Measurements from ENCODE around the gene ZNF821. TPM values are rescaled to one million over a fixed set of nuclear protein-coding genes. Genes with fewer than 3 reads are reported as not detected.

ZNF821 gene
- polyA plus RNA-seq, 1 of the 3 experiments (the other 2 are of a cell fraction): 8.8 TPM

DNA sequence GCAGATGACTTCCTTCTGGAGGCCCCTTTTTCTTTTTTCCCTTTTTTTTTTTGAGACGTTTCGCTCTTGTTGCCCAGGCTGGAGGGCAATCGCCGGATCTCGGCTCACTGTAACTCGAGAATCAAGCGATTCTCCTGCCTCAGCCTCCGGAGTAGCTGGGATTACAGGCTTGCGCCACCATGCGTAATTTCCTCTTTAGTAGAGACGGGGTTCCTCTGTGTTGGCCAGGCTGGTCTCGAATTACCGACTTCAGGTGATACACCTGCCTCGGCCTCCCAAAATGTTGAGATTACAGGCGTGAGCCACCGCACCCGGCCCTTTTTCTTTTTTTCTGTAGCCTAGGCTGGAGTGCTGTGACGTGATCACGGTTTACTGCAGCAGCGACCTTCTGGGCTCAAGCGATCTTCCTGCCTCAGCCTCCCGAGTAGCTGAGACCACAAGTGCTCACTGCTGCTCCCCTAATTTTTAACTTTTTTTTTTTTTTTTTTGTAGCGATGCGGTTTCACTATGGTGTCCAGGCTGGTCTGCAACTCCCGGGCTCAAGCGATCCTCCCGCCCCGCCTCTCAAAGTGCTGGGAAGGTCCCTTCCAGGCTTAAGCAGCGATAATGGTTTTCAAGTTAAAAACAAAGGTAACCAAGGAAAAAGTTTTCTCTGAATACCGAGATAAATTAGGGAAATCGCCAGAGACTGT is 10.4 kb upstream of the ZNF821 start (continued):
- TF ChIP-seq NFIC (IDR thresholded peaks at IDR 0.05; ENCODE audit: borderline replicate concordance) (no peak), SMC3 (IDR thresholded peaks at IDR 0.05; ENCODE audit: low read depth, low read length) (no peak), POLR2AphosphoS5 (IDR thresholded peaks at IDR 0.05; ENCODE audit: low read depth, low read length) (no peak), GABPA (IDR thresholded peaks at IDR 0.05; ENCODE audit: low read depth) (no peak), EZH2phosphoT487 (IDR thresholded peaks at IDR 0.05; ENCODE audit: borderline replicate concordance, low read depth) (no peak)
- TF ChIP-seq, protein P1, sequence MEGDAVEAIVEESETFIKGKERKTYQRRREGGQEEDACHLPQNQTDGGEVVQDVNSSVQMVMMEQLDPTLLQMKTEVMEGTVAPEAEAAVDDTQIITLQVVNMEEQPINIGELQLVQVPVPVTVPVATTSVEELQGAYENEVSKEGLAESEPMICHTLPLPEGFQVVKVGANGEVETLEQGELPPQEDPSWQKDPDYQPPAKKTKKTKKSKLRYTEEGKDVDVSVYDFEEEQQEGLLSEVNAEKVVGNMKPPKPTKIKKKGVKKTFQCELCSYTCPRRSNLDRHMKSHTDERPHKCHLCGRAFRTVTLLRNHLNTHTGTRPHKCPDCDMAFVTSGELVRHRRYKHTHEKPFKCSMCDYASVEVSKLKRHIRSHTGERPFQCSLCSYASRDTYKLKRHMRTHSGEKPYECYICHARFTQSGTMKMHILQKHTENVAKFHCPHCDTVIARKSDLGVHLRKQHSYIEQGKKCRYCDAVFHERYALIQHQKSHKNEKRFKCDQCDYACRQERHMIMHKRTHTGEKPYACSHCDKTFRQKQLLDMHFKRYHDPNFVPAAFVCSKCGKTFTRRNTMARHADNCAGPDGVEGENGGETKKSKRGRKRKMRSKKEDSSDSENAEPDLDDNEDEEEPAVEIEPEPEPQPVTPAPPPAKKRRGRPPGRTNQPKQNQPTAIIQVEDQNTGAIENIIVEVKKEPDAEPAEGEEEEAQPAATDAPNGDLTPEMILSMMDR (IDR thresholded peaks at IDR 0.05): peak; percentile 43

GRCh38 chr16:71893888-71894228 is 9.9 kb upstream of the ZNF821 start:
- Histone ChIP-seq H2AFZ (ENCODE audit: low read depth) (peak overlapping the region; percentile 80), H3K4me1 (ENCODE audit: control insufficient read depth in 1 of 2, insufficient read depth in 2 of 2, low read depth in 1 of 2, low read length in 1 of 2) (peaks cover 5 to 6% of the 10 kb centered on the region in 2 experiments; a peak in 1 of 4 replicates), H3K4me2 (peak overlapping the region; percentile 90), H3K4me3 (ENCODE audit: low read depth in 2 of 2, low read length in 1 of 2) (peak overlapping the region; percentile 69 to 94), H3F3A (replicated peaks; ENCODE audit: insufficient read depth) (peaks cover 13% of the 10 kb centered on the region), H3K9ac (peak overlapping the region; percentile 98), H3K36me3 (replicated peaks in 1 of 2; ENCODE audit: control insufficient read depth in 1 of 2, insufficient read depth in 2 of 2, low read length in 1 of 2) (peaks cover 0 to 14% of the 10 kb centered on the region in 2 experiments), H3K79me2 (ENCODE audit: insufficient read depth) (peaks cover 35% of the 10 kb centered on the region), H4K20me1 (ENCODE audit: insufficient read depth) (peaks cover 27% of the 10 kb centered on the region), H3K27me3 (ENCODE audit: insufficient read depth) (no peaks in the 10 kb centered on the region), H3K9me3 (no peaks in the 10 kb centered on the region), H3K27ac (ENCODE audit: low read depth in 2 of 2, low read length in 1 of 2) (peak overlapping the region; percentile 89 to 94), H3K9me2 (no peaks in the 10 kb centered on the region)
- no peak for TF ChIP-seq FOSL2 (IDR thresholded peaks at IDR 0.05; ENCODE audit: borderline replicate concordance, low read depth)
- TF ChIP-seq, protein P2, sequence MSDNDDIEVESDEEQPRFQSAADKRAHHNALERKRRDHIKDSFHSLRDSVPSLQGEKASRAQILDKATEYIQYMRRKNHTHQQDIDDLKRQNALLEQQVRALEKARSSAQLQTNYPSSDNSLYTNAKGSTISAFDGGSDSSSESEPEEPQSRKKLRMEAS (IDR thresholded peaks at IDR 0.05; ENCODE audit: low read depth): no peak
- TF ChIP-seq EZH2phosphoT487 (IDR thresholded peaks at IDR 0.05; ENCODE audit: borderline replicate concordance, low read depth): no peak
- TF ChIP-seq RAD21 (IDR thresholded peaks at IDR 0.05; ENCODE audit: low read length): no peak
- TF ChIP-seq NFIC (IDR thresholded peaks at IDR 0.05; ENCODE audit: borderline replicate concordance): no peak
- TF ChIP-seq, protein P3, sequence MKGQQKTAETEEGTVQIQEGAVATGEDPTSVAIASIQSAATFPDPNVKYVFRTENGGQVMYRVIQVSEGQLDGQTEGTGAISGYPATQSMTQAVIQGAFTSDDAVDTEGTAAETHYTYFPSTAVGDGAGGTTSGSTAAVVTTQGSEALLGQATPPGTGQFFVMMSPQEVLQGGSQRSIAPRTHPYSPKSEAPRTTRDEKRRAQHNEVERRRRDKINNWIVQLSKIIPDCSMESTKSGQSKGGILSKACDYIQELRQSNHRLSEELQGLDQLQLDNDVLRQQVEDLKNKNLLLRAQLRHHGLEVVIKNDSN (IDR thresholded peaks at IDR 0.05; ENCODE audit: borderline replicate concordance, low read depth): no peak
- no peak for TF ChIP-seq TCF12 (IDR thresholded peaks at IDR 0.05)
- TF ChIP-seq, protein P4, sequence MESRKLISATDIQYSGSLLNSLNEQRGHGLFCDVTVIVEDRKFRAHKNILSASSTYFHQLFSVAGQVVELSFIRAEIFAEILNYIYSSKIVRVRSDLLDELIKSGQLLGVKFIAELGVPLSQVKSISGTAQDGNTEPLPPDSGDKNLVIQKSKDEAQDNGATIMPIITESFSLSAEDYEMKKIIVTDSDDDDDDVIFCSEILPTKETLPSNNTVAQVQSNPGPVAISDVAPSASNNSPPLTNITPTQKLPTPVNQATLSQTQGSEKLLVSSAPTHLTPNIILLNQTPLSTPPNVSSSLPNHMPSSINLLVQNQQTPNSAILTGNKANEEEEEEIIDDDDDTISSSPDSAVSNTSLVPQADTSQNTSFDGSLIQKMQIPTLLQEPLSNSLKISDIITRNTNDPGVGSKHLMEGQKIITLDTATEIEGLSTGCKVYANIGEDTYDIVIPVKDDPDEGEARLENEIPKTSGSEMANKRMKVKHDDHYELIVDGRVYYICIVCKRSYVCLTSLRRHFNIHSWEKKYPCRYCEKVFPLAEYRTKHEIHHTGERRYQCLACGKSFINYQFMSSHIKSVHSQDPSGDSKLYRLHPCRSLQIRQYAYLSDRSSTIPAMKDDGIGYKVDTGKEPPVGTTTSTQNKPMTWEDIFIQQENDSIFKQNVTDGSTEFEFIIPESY (IDR thresholded peaks at IDR 0.05; ENCODE audit: borderline replicate concordance, low read depth): no peak
- TF ChIP-seq, protein P5, sequence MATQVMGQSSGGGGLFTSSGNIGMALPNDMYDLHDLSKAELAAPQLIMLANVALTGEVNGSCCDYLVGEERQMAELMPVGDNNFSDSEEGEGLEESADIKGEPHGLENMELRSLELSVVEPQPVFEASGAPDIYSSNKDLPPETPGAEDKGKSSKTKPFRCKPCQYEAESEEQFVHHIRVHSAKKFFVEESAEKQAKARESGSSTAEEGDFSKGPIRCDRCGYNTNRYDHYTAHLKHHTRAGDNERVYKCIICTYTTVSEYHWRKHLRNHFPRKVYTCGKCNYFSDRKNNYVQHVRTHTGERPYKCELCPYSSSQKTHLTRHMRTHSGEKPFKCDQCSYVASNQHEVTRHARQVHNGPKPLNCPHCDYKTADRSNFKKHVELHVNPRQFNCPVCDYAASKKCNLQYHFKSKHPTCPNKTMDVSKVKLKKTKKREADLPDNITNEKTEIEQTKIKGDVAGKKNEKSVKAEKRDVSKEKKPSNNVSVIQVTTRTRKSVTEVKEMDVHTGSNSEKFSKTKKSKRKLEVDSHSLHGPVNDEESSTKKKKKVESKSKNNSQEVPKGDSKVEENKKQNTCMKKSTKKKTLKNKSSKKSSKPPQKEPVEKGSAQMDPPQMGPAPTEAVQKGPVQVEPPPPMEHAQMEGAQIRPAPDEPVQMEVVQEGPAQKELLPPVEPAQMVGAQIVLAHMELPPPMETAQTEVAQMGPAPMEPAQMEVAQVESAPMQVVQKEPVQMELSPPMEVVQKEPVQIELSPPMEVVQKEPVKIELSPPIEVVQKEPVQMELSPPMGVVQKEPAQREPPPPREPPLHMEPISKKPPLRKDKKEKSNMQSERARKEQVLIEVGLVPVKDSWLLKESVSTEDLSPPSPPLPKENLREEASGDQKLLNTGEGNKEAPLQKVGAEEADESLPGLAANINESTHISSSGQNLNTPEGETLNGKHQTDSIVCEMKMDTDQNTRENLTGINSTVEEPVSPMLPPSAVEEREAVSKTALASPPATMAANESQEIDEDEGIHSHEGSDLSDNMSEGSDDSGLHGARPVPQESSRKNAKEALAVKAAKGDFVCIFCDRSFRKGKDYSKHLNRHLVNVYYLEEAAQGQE (IDR thresholded peaks at IDR 0.05; ENCODE audit: low read depth, low read length): no peak
- TF ChIP-seq MXI1 (IDR thresholded peaks at IDR 0.05; ENCODE audit: low read depth, low read length): no peak
- TF ChIP-seq RXRA (IDR thresholded peaks at IDR 0.05; ENCODE audit: borderline replicate concordance, low read depth): no peak
- TF ChIP-seq, protein P1 (IDR thresholded peaks at IDR 0.05): no peak
- no peak for TF ChIP-seq TEAD4 (IDR thresholded peaks at IDR 0.05; ENCODE audit: borderline replicate concordance, insufficient read depth)
- WGBS (ENCODE audit: low lambda C conversion rate): 39% methylated on average over 7 of the region's 7 CpGs
- ChIA-PET CTCF (interaction anchor here (0.8 to 8.1 kb wide), 3 partner anchors 11 to 136 kb away, joined by 3 to 59 read pairs (median 6); partner anchors contain the start of gene ZNF821), POLR2A (interaction anchor here (0.8 kb wide), 1 partner anchor 11 kb away, joined by 4 read pairs; no protein-coding TSS in a partner anchor)
- DNase-seq: no peak

Data from SK-N-SH (cell line).